GM21367 (cell line): ENCODE results near the gene ZNF804A.
A peak's percentile ranks its signal among the peaks of the same experiment; 100 is the strongest.
"Not testable (repeated sequence)": the region's sequence is repeated elsewhere in the genome, so short reads cannot be mapped to it uniquely, and the experiment has no call there.

ENCODE experiments used
- ATAC-seq: cut with Tn5 transposase; IDR thresholded peaks from one replicate; pipeline ENCODE4 v1.9.1; 2021; ENCODE audit not compliant: unreplicated experiment

The ZNF804A gene

GRCh38 chr2:184721881-184722280 is 123.6 kb downstream of the ZNF804A start:
- no peak for ATAC-seq

- ATAC-seq: no peak
Observed at GRCh38 chr2:184727813-184728212, 129.5 kb downstream of the ZNF804A start.

- no peak for ATAC-seq
Observed at GRCh38 chr2:184728411-184728810, 130.1 kb downstream of the ZNF804A start.

GRCh38 chr2:184729581-184729980 is 131.3 kb downstream of the ZNF804A start:
- ATAC-seq: no peak

- ATAC-seq: peak; percentile 87
Observed at GRCh38 chr2:184730288-184730687, 132.0 kb downstream of the ZNF804A start.

GRCh38 chr2:184734338-184734737 is 136.0 kb downstream of the ZNF804A start:
- ATAC-seq: no peak

GRCh38 chr2:184735611-184736010 is 137.3 kb downstream of the ZNF804A start:
- no peak for ATAC-seq

GRCh38 chr2:184743096-184743495 is 144.8 kb downstream of the ZNF804A start:
- no peak for ATAC-seq

- ATAC-seq: no peak
Observed at GRCh38 chr2:184756161-184756560, 157.8 kb downstream of the ZNF804A start.

- no peak for ATAC-seq
Observed at GRCh38 chr2:184756885-184757284, 158.6 kb downstream of the ZNF804A start.

GRCh38 chr2:184759557-184760255 is 161.4 kb downstream of the ZNF804A start:
- ATAC-seq: not testable (repeated sequence)

- ATAC-seq: no peak
Observed at GRCh38 chr2:184760931-184761330, 162.6 kb downstream of the ZNF804A start.

GRCh38 chr2:184765112-184765895 is 167.0 kb downstream of the ZNF804A start:
- ATAC-seq: peak; percentile 45

GRCh38 chr2:184767059-184767458 is 168.7 kb downstream of the ZNF804A start:
- ATAC-seq: no peak

GRCh38 chr2:184769023-184769422 is 170.7 kb downstream of the ZNF804A start:
- no peak for ATAC-seq

- ATAC-seq: no peak
Observed at GRCh38 chr2:184769686-184770085, 171.4 kb downstream of the ZNF804A start.

- no peak for ATAC-seq
Observed at GRCh38 chr2:184779777-184780176, 181.4 kb downstream of the ZNF804A start.

GRCh38 chr2:184780384-184780783 is 182.1 kb downstream of the ZNF804A start:
- no peak for ATAC-seq

- no peak for ATAC-seq
Observed at GRCh38 chr2:184780944-184781343, 182.6 kb downstream of the ZNF804A start.

- ATAC-seq: no peak
Observed at GRCh38 chr2:184783576-184783975, 185.2 kb downstream of the ZNF804A start.

- ATAC-seq: no peak
Observed at GRCh38 chr2:184793176-184793575, 194.8 kb downstream of the ZNF804A start.

- ATAC-seq: peak; percentile 71
Observed at GRCh38 chr2:184799379-184799778, 201.1 kb downstream of the ZNF804A start.
